ENCODE results near the gene CENPC. TPM values are rescaled to one million over a fixed set of nuclear protein-coding genes. Genes with fewer than 3 reads are reported as not detected.

Gene CENPC
- total RNA-seq, 1 experiment from 2014 or later, result 36.4 TPM

- Histone ChIP-seq H3K4me1 (peaks cover 5% of the 10 kb centered on the region; the same call in 1 of the 2 replicates), H3K27me3 (no peaks in the 10 kb centered on the region), H3K4me3 (no peak overlapping the region), H3K36me3 (no peaks in the 10 kb centered on the region), H3K9me3 (replicated peaks) (no peaks in the 10 kb centered on the region), H3K27ac (no peak overlapping the region)
- DNase-seq, result no peak
These were observed 107.2 kb downstream of the CENPC start for GRCh38 chr4:67437974-67438713.

GRCh38 chr4:67436742-67437141, 108.6 kb downstream of the CENPC start:
- Histone ChIP-seq H3K36me3 (0 out of 2 replicates have a peak, but pooled peaks cover 2% of the 10 kb centered on the region), H3K9me3 (replicated peaks) (no peaks in the 10 kb centered on the region), H3K4me3 (no peak overlapping the region), H3K4me1 (peaks cover 5% of the 10 kb centered on the region; the same call in 1 of the 2 replicates), H3K27me3 (no peaks in the 10 kb centered on the region), H3K27ac (no peak overlapping the region)
- no peak for DNase-seq

GRCh38 chr4:67430989-67431388, 114.3 kb downstream of the CENPC start:
- no peaks in the 10 kb centered on the region for H3K9me3 ChIP-seq (replicated peaks)
- no peak for DNase-seq
- no peak overlapping the region for H3K4me3 ChIP-seq
- H3K27ac ChIP-seq, result no peak overlapping the region
- no peaks in the 10 kb centered on the region for H3K27me3 ChIP-seq
- H3K36me3 ChIP-seq, result 0 out of 2 replicates have a peak, but pooled peaks cover 2% of the 10 kb centered on the region
- H3K4me1 ChIP-seq, result no peaks in the 10 kb centered on the region

GRCh38 chr4:67428819-67429218, 116.5 kb downstream of the CENPC start:
- no peaks in the 10 kb centered on the region for H3K9me3 ChIP-seq (replicated peaks)
- no peak for DNase-seq
- H3K27ac ChIP-seq, result no peak overlapping the region
- no peaks in the 10 kb centered on the region for H3K27me3 ChIP-seq
- H3K4me3 ChIP-seq, result no peak overlapping the region
- H3K36me3 ChIP-seq, result 0 out of 2 replicates have a peak, but pooled peaks cover 2% of the 10 kb centered on the region
- no peaks in the 10 kb centered on the region for H3K4me1 ChIP-seq

Other genes starting within 250 kb of the CENPC start
- gene STAP1, start 13.2 kb upstream of the CENPC start, total RNA-seq (2014; rRNA removed; shearing (Covaris generic)), result 0.08 and 0.58 TPM in 2 replicates
- 105 and 118 TPM in 2 replicates for gene UBA6, start 155.7 kb upstream of the CENPC start, total RNA-seq (2014; rRNA removed; shearing (Covaris generic))
- 0.08 TPM in 1 of 2 replicates, not detected in the other for gene GNRHR, start 208.9 kb upstream of the CENPC start, total RNA-seq (2014; rRNA removed; shearing (Covaris generic))